Neuronal stem cell (in vitro differentiated cells): Measurements from ENCODE around the gene ZNF12.

ENCODE experiments used
- DNase-seq: peaks from one replicate; pipeline ENCODE4 v3.0.0-alpha.2; 2013; ENCODE audit warnings: low spot score
- H2AFZ ChIP-seq: one replicate; pipeline ENCODE4 v1.6.1; 2013; ENCODE audit warnings: mild to moderate bottlenecking, low read length, inconsistent platforms
- H2AK5ac ChIP-seq: 2 replicates; pipeline ENCODE4 v1.6.1; 2013; ENCODE audit warnings: low read depth, mild to moderate bottlenecking, inconsistent platforms, low read length, moderate library complexity, mixed read lengths
- H2BK120ac ChIP-seq: 2 replicates; pipeline ENCODE4 v1.6.1; 2013; ENCODE audit warnings: low read depth, mild to moderate bottlenecking, inconsistent platforms, low read length, moderate library complexity, mixed read lengths
- H2BK12ac ChIP-seq: one replicate; pipeline ENCODE4 v1.6.1; 2013; ENCODE audit warnings: low read length, inconsistent platforms
- H2BK15ac ChIP-seq: 2 replicates; pipeline ENCODE4 v1.6.1; 2013; ENCODE audit warnings: mild to moderate bottlenecking, low read length, inconsistent platforms, mixed read lengths
- H2BK5ac ChIP-seq: one replicate; pipeline ENCODE4 v1.6.1; 2013; ENCODE audit warnings: inconsistent platforms, mild to moderate bottlenecking, low read length, moderate library complexity
- H3K14ac ChIP-seq: one replicate; pipeline ENCODE4 v1.6.1; 2013; ENCODE audit warnings: low read length, inconsistent platforms
- H3K18ac ChIP-seq: 2 replicates; pipeline ENCODE4 v1.6.1; 2013; ENCODE audit warnings: low read length, inconsistent platforms
- H3K23ac ChIP-seq: 2 replicates; pipeline ENCODE4 v1.6.1; 2013; ENCODE audit warnings: low read depth, mild to moderate bottlenecking, mixed read lengths, low read length, inconsistent platforms; ENCODE audit not compliant: poor library complexity
- H3K27ac ChIP-seq: replicated peaks from 3 replicates; pipeline ENCODE4 v1.5.1; 2013; ENCODE audit warnings: low read length, inconsistent platforms
- H3K27me3 ChIP-seq, 3 experiments: 2 replicates each; pipeline ENCODE4 v1.6.1; 2013; ENCODE audit warnings: low read length in 3 of 3, mild to moderate bottlenecking in 2 of 3, inconsistent platforms in 1 of 3, low read depth in 1 of 3, mixed read lengths in 1 of 3, moderate library complexity in 1 of 3; ENCODE audit not compliant: control insufficient read depth in 3 of 3, insufficient read depth in 3 of 3
- H3K36me3 ChIP-seq, 2 donors: replicated peaks in 1 of 2; 2 replicates each; pipeline ENCODE4 v1.6.1; 2013; ENCODE audit warnings: low read length in 2 of 2; ENCODE audit not compliant: control insufficient read depth in 2 of 2, insufficient read depth in 2 of 2
- H3K4ac ChIP-seq: 2 replicates; pipeline ENCODE4 v1.6.1; 2013; ENCODE audit warnings: inconsistent platforms, mild to moderate bottlenecking, low read length, moderate library complexity
- H3K4me1 ChIP-seq, 2 donors: 1 replicate in 1 of 2; 2 replicates in 1 of 2; pipeline ENCODE4 v1.6.1; 2013; ENCODE audit warnings: low read length in 2 of 2, low read depth in 1 of 2; ENCODE audit not compliant: control insufficient read depth in 2 of 2, insufficient read depth in 1 of 2
- H3K4me2 ChIP-seq: one replicate; pipeline ENCODE4 v1.6.1; 2013; ENCODE audit warnings: mild to moderate bottlenecking, low read length, inconsistent platforms; ENCODE audit not compliant: insufficient read depth, poor library complexity, severe bottlenecking
- H3K4me3 ChIP-seq, 2 donors: 2 replicates each; pipeline ENCODE4 v1.5.1; 2013; ENCODE audit warnings: low read length in 2 of 2, mild to moderate bottlenecking in 2 of 2, inconsistent platforms in 1 of 2, moderate library complexity in 1 of 2
- H3K79me1 ChIP-seq: one replicate; pipeline ENCODE4 v1.6.1; 2013; ENCODE audit warnings: low read depth, mild to moderate bottlenecking, inconsistent platforms, low read length, moderate library complexity
- H3K9ac ChIP-seq: one replicate; pipeline ENCODE4 v1.6.1; 2013; ENCODE audit warnings: mild to moderate bottlenecking, low read depth, low read length, inconsistent platforms; ENCODE audit not compliant: poor library complexity
- H3K9me3 ChIP-seq, 2 donors: replicated peaks in 1 of 2; 2 replicates each; pipeline versions ENCODE3 to v1.6.1; 2013; ENCODE audit warnings: low read length in 2 of 2, mild to moderate bottlenecking in 2 of 2, inconsistent platforms in 1 of 2, low read depth in 1 of 2, mixed read lengths in 1 of 2, moderate library complexity in 1 of 2; ENCODE audit not compliant: control insufficient read depth in 2 of 2, insufficient read depth in 1 of 2
- H4K8ac ChIP-seq: one replicate; pipeline ENCODE4 v1.6.1; 2013; ENCODE audit warnings: low read depth, mild to moderate bottlenecking, inconsistent platforms, low read length, moderate library complexity
- H4K91ac ChIP-seq: one replicate; pipeline ENCODE4 v1.6.1; 2013; ENCODE audit warnings: low read length, low read depth, mild to moderate bottlenecking, inconsistent platforms; ENCODE audit not compliant: poor library complexity
- WGBS, 2 donors: extraction: QIAGEN DNeasy Blood & Tissue Kit; methylation state at CpG; one replicate each; pipeline ENCODE4 v1.1.7; 2013; ENCODE audit warnings: missing lambda C conversion rate in 2 of 2, mixed read lengths in 1 of 2; ENCODE audit not compliant: insufficient read length in 2 of 2, insufficient replicate concordance in 1 of 2; ENCODE audit errors: extremely low coverage in 2 of 2; 5-methylcytosine and 5-hydroxymethylcytosine counted together

Gene ZNF12

GRCh38 chr7:6650086-6650485, 56.7 kb downstream of the ZNF12 start:
- H2BK5ac ChIP-seq, result no peak overlapping the region
- H3K18ac ChIP-seq, result no peak overlapping the region
- H2AK5ac ChIP-seq, result no peak overlapping the region
- H3K27me3 ChIP-seq, result no peaks in the 10 kb centered on the region
- no peak overlapping the region for H3K4me3 ChIP-seq
- H3K27ac ChIP-seq, result no peak overlapping the region
- peaks cover 21% of the 10 kb centered on the region for H3K79me1 ChIP-seq
- no peak overlapping the region for H4K91ac ChIP-seq
- no peak overlapping the region for H2BK12ac ChIP-seq
- H3K4ac ChIP-seq, result no peak overlapping the region
- H3K9ac ChIP-seq, result no peak overlapping the region
- H2BK120ac ChIP-seq, result no peak overlapping the region
- no CpG with 5 or more reads among the region's 10 CpGs for WGBS, 2 donors
- no peaks in the 10 kb centered on the region for H3K4me1 ChIP-seq
- no peak for DNase-seq
- no peak overlapping the region for H3K14ac ChIP-seq
- H4K8ac ChIP-seq, result no peak overlapping the region
- no peak overlapping the region for H3K4me2 ChIP-seq
- peaks cover 25 to 32% of the 10 kb centered on the region in 2 donors for H3K9me3 ChIP-seq
- no peak overlapping the region for H3K23ac ChIP-seq
- H2BK15ac ChIP-seq, result no peak overlapping the region
- H3K36me3 ChIP-seq, result peaks cover 53 to 80% of the 10 kb centered on the region in 2 donors
- H2AFZ ChIP-seq, result no peak overlapping the region

GRCh38 chr7:6649241-6649961, 57.3 kb downstream of the ZNF12 start:
- H2BK15ac ChIP-seq, result no peak overlapping the region
- DNase-seq, result no peak
- H3K4me2 ChIP-seq, result no peak overlapping the region
- no peak overlapping the region for H3K27ac ChIP-seq
- H3K79me1 ChIP-seq, result peaks cover 20% of the 10 kb centered on the region
- H3K9me3 ChIP-seq, result peaks cover 25 to 32% of the 10 kb centered on the region in 2 donors
- H2AFZ ChIP-seq, result no peak overlapping the region
- no peak overlapping the region for H2BK120ac ChIP-seq
- no CpG with 5 or more reads among the region's 13 CpGs for WGBS, 2 donors
- H2BK12ac ChIP-seq, result no peak overlapping the region
- H3K23ac ChIP-seq, result no peak overlapping the region
- no peak overlapping the region for H3K14ac ChIP-seq
- H3K9ac ChIP-seq, result no peak overlapping the region
- no peak overlapping the region for H2BK5ac ChIP-seq
- no peaks in the 10 kb centered on the region for H3K4me1 ChIP-seq
- H3K18ac ChIP-seq, result no peak overlapping the region
- peaks cover 53 to 81% of the 10 kb centered on the region in 2 donors for H3K36me3 ChIP-seq
- peak overlapping the region in 1 of 2 donors; percentile 28 for H3K4me3 ChIP-seq
- no peak overlapping the region for H2AK5ac ChIP-seq
- H3K4ac ChIP-seq, result no peak overlapping the region
- no peak overlapping the region for H4K8ac ChIP-seq
- no peak overlapping the region for H4K91ac ChIP-seq
- H3K27me3 ChIP-seq, result no peaks in the 10 kb centered on the region

DNA sequence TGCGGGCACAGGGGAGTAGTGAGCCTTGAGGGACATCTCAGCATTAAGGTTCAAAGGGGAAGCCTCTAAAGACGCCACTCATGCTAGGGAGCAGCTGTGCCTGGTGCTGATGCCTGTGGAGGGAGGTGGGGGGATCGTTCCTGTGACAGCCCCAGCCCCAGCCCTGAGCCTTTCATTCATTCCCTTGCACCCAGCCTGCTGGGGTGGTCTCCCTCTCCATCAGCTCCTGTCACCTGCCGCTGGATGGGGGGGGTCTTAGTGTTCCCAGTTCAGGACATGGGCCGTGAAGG, 58.0 kb downstream of the ZNF12 start:
- DNase-seq, result no peak
- no CpG with 5 or more reads among the region's 5 CpGs for WGBS, 2 donors

GRCh38 chr7:6648066-6648814, 58.5 kb downstream of the ZNF12 start:
- Histone ChIP-seq H2BK120ac (no peak overlapping the region), H2AFZ (no peak overlapping the region), H3K9ac (peak overlapping the region; percentile 53), H4K8ac (no peak overlapping the region), H3K9me3 (peaks cover 15 to 28% of the 10 kb centered on the region in 2 donors), H3K36me3 (peaks cover 53 to 92% of the 10 kb centered on the region in 2 donors), H2BK15ac (no peak overlapping the region), H3K79me1 (peaks cover 17% of the 10 kb centered on the region), H4K91ac (no peak overlapping the region), H2BK5ac (no peak overlapping the region), H3K14ac (no peak overlapping the region), H2AK5ac (no peak overlapping the region), H3K18ac (no peak overlapping the region), H3K27ac (no peak overlapping the region), H3K4me3 (no peak overlapping the region), H3K27me3 (no peaks in the 10 kb centered on the region), H2BK12ac (no peak overlapping the region), H3K23ac (no peak overlapping the region), H3K4me2 (no peak overlapping the region), H3K4ac (no peak overlapping the region), H3K4me1 (no peaks in the 10 kb centered on the region)
- DNase-seq, result no peak
- no CpG with 5 or more reads among the region's 17 CpGs for WGBS, 2 donors

More for the DNA sequence above, 58.0 kb downstream of the ZNF12 start:
- no peak overlapping the region for H4K8ac ChIP-seq
- H3K4me2 ChIP-seq, result no peak overlapping the region
- H3K27ac ChIP-seq, result no peak overlapping the region
- H2AFZ ChIP-seq, result no peak overlapping the region
- no peak overlapping the region for H3K4ac ChIP-seq
- no peaks in the 10 kb centered on the region for H3K4me1 ChIP-seq
- H4K91ac ChIP-seq, result no peak overlapping the region
- no peak overlapping the region for H3K4me3 ChIP-seq
- H3K14ac ChIP-seq, result no peak overlapping the region
- H3K23ac ChIP-seq, result no peak overlapping the region
- no peak overlapping the region for H2BK5ac ChIP-seq
- no peaks in the 10 kb centered on the region for H3K27me3 ChIP-seq
- no peak overlapping the region for H2BK12ac ChIP-seq
- peaks cover 51 to 87% of the 10 kb centered on the region in 2 donors for H3K36me3 ChIP-seq
- no peak overlapping the region for H2AK5ac ChIP-seq
- H2BK120ac ChIP-seq, result no peak overlapping the region
- H3K9me3 ChIP-seq, result peaks cover 19 to 28% of the 10 kb centered on the region in 2 donors
- peaks cover 17% of the 10 kb centered on the region for H3K79me1 ChIP-seq
- H2BK15ac ChIP-seq, result no peak overlapping the region
- H3K9ac ChIP-seq, result no peak overlapping the region
- no peak overlapping the region for H3K18ac ChIP-seq
